Measurements from ENCODE around the gene PPP2R3A. TPM values are rescaled to one million over a fixed set of nuclear protein-coding genes. Genes with fewer than 3 reads are reported as not detected.

The PPP2R3A gene
- total and polyA plus RNA-seq, 2 experiments from 2014 or later = 14.2 to 21.0 TPM

- Histone ChIP-seq H4K20me1 (ENCODE audit: insufficient read depth) (no peaks in the 10 kb centered on the region), H3K27ac (no peak overlapping the region), H3K9ac (no peak overlapping the region), H3K27me3 (replicated peaks; ENCODE audit: insufficient read depth) (no peaks in the 10 kb centered on the region), H3K4me1 (ENCODE audit: insufficient read depth) (no peaks in the 10 kb centered on the region), H3K9me2 (ENCODE audit: insufficient read depth) (no peaks in the 10 kb centered on the region), H3K79me2 (ENCODE audit: insufficient read depth) (no peaks in the 10 kb centered on the region; the same call in 1 of the 2 replicates), H3K36me3 (ENCODE audit: low read depth) (peaks cover 29% of the 10 kb centered on the region; the same call in 1 of the 2 replicates), H3K4me2 (ENCODE audit: unreplicated experiment) (no peak overlapping the region), H3F3A (ENCODE audit: insufficient read depth) (0 out of 2 replicates have a peak, but pooled peaks cover 4% of the 10 kb centered on the region), H2AFZ (no peak overlapping the region), H3K4me3 (no peak overlapping the region), H3K9me3 (ENCODE audit: low read depth) (no peaks in the 10 kb centered on the region)
- TF ChIP-seq EZH2 (IDR thresholded peaks at IDR 0.05; ENCODE audit: insufficient read depth, poor library complexity, severe bottlenecking) = no peak
- no peak for TF ChIP-seq EZH2phosphoT487 (IDR thresholded peaks at IDR 0.05; ENCODE audit: insufficient read depth, low read depth)
- in situ Hi-C loops (cut with MboI) = loop anchor here (5.0 to 25.0 kb wide), 2 partner anchors 128 to 533 kb away; no protein-coding TSS in a partner anchor
- 95 to 99% methylated on average over 7 of the region's 7 CpGs for WGBS, 2 experiments (ENCODE audit: low coverage in 1 of 2, low lambda C conversion rate in 2 of 2, missing lambda C conversion rate in 2 of 2)
- no peak for DNase-seq
These were observed 79.6 kb downstream of the PPP2R3A start for GRCh38 chr3:136044980-136045745.

GRCh38 chr3:136048068-136048467 is 82.5 kb downstream of the PPP2R3A start:
- in situ Hi-C loops (cut with MboI) = loop anchor here (25.0 kb wide), 1 partner anchor 536 kb away; no protein-coding TSS in a partner anchor
- no peaks in the 10 kb centered on the region for H3K9me2 ChIP-seq (ENCODE audit: insufficient read depth)
- no peaks in the 10 kb centered on the region for H3K4me1 ChIP-seq (ENCODE audit: insufficient read depth)
- TF ChIP-seq EZH2phosphoT487 (IDR thresholded peaks at IDR 0.05; ENCODE audit: insufficient read depth, low read depth) (no peak), EZH2 (IDR thresholded peaks at IDR 0.05; ENCODE audit: insufficient read depth, poor library complexity, severe bottlenecking) (no peak)
- H3K9me3 ChIP-seq (ENCODE audit: low read depth) = no peaks in the 10 kb centered on the region
- H3K79me2 ChIP-seq (ENCODE audit: insufficient read depth) = no peaks in the 10 kb centered on the region; the same call in 1 of the 2 replicates
- no peak overlapping the region for H3K4me2 ChIP-seq (ENCODE audit: unreplicated experiment)
- no peaks in the 10 kb centered on the region for H4K20me1 ChIP-seq (ENCODE audit: insufficient read depth)
- no peaks in the 10 kb centered on the region for H3F3A ChIP-seq (ENCODE audit: insufficient read depth)
- no peak overlapping the region for H3K9ac ChIP-seq
- no peak overlapping the region for H2AFZ ChIP-seq
- DNase-seq = no peak
- no peak overlapping the region for H3K27ac ChIP-seq
- H3K36me3 ChIP-seq (ENCODE audit: low read depth) = peaks cover 26% of the 10 kb centered on the region; the same call in 1 of the 2 replicates
- 96 to 100% methylated on average over 7 of the region's 7 CpGs for WGBS, 2 experiments (ENCODE audit: low coverage in 1 of 2, low lambda C conversion rate in 2 of 2, missing lambda C conversion rate in 2 of 2)
- no peaks in the 10 kb centered on the region for H3K27me3 ChIP-seq (replicated peaks; ENCODE audit: insufficient read depth)
- no peak overlapping the region for H3K4me3 ChIP-seq

GRCh38 chr3:136050250-136050649 is 84.7 kb downstream of the PPP2R3A start:
- DNase-seq = no peak
- no peak overlapping the region for H2AFZ ChIP-seq
- H4K20me1 ChIP-seq (ENCODE audit: insufficient read depth) = no peaks in the 10 kb centered on the region
- in situ Hi-C loops (cut with MboI) = no loop called here
- H3F3A ChIP-seq (ENCODE audit: insufficient read depth) = no peaks in the 10 kb centered on the region
- H3K27ac ChIP-seq = no peak overlapping the region
- H3K9ac ChIP-seq = no peak overlapping the region
- no peaks in the 10 kb centered on the region for H3K9me2 ChIP-seq (ENCODE audit: insufficient read depth)
- TF ChIP-seq EZH2phosphoT487 (IDR thresholded peaks at IDR 0.05; ENCODE audit: insufficient read depth, low read depth) (no peak), EZH2 (IDR thresholded peaks at IDR 0.05; ENCODE audit: insufficient read depth, poor library complexity, severe bottlenecking) (no peak)
- H3K4me3 ChIP-seq = no peak overlapping the region
- H3K36me3 ChIP-seq (ENCODE audit: low read depth) = peaks cover 24% of the 10 kb centered on the region; the same call in 1 of the 2 replicates
- H3K79me2 ChIP-seq (ENCODE audit: insufficient read depth) = no peaks in the 10 kb centered on the region
- H3K4me2 ChIP-seq (ENCODE audit: unreplicated experiment) = no peak overlapping the region
- no peaks in the 10 kb centered on the region for H3K9me3 ChIP-seq (ENCODE audit: low read depth)
- 94 to 98% methylated on average over 6 of the region's 6 CpGs for WGBS, 2 experiments (ENCODE audit: low coverage in 1 of 2, low lambda C conversion rate in 2 of 2, missing lambda C conversion rate in 2 of 2)
- H3K4me1 ChIP-seq (ENCODE audit: insufficient read depth) = no peaks in the 10 kb centered on the region
- no peaks in the 10 kb centered on the region for H3K27me3 ChIP-seq (replicated peaks; ENCODE audit: insufficient read depth)

GRCh38 chr3:136055491-136055890 is 90.0 kb downstream of the PPP2R3A start:
- H3K27me3 ChIP-seq (replicated peaks; ENCODE audit: insufficient read depth) = no peaks in the 10 kb centered on the region
- H3K27ac ChIP-seq = no peak overlapping the region
- TF ChIP-seq EZH2 (IDR thresholded peaks at IDR 0.05; ENCODE audit: insufficient read depth, poor library complexity, severe bottlenecking) (no peak), EZH2phosphoT487 (IDR thresholded peaks at IDR 0.05; ENCODE audit: insufficient read depth, low read depth) (no peak)
- no peaks in the 10 kb centered on the region for H3K9me3 ChIP-seq (ENCODE audit: low read depth)
- H3K9me2 ChIP-seq (ENCODE audit: insufficient read depth) = no peaks in the 10 kb centered on the region
- in situ Hi-C loops (cut with MboI) = no loop called here
- H3K79me2 ChIP-seq (ENCODE audit: insufficient read depth) = no peaks in the 10 kb centered on the region
- H3F3A ChIP-seq (ENCODE audit: insufficient read depth) = no peaks in the 10 kb centered on the region
- H3K36me3 ChIP-seq (ENCODE audit: low read depth) = peaks cover 27% of the 10 kb centered on the region
- H4K20me1 ChIP-seq (ENCODE audit: insufficient read depth) = no peaks in the 10 kb centered on the region
- no peak overlapping the region for H2AFZ ChIP-seq
- no peak overlapping the region for H3K4me3 ChIP-seq
- DNase-seq = peak; percentile 23
- no peak overlapping the region for H3K9ac ChIP-seq
- H3K4me1 ChIP-seq (ENCODE audit: insufficient read depth) = no peaks in the 10 kb centered on the region
- no peak overlapping the region for H3K4me2 ChIP-seq (ENCODE audit: unreplicated experiment)
- 94% methylated on average over 4 of the region's 4 CpGs for WGBS, 2 experiments (ENCODE audit: low coverage in 1 of 2, low lambda C conversion rate in 2 of 2, missing lambda C conversion rate in 2 of 2)

Measured in GM23248 (cell line).